ENCODE data around the gene MAU2.
"Not testable (repeated sequence)": the region's sequence is repeated elsewhere in the genome, so short reads cannot be mapped to it uniquely, and the experiment has no call there.

MAU2 gene

DNA sequence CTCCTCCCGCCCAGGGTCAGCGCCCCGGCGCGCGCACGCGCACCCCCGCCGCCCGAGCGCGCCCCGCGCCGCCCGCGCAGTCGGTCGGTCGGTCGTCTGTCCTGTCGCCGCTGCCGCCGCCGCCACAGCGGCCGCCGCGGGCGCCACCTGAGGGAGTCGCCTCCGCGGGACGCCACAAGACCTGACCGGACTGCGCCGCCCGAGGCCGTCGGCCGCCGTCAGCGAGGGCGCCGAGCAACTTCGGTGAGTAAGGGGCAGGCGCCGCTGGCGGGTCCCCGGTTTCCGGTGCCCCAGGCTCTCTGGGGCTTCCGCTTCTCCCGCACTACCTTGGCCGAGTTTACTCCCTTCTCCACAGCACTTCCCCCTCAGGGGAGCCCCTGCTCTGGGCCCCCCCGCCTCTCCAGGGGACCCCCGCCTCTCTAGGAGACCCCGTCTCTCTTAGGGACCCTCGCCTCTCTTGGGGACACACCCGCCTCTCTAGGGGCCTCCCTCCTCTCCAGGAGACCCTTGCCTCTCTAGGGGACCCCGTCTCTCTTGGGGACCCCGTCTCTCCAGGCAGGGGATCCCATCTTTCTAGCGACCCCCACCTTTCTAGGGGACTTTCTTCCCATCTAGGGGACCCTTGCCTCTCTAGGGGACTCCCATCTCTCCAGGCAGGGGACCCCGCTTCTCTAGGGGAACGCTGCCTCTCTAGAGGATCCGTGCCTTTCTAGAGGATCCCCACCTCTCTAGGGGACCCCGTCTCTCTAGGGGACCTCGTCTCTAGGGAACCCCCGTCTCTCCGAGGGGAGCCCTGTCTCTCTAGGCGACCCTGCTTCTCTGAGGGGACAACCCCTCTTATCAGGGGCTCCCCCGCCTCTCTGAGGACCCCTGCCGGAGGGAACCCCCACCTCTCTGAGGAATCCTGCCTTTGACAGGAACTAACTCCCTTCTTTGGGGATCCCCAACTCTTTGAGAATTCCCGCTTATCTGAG is 65.6 kb downstream of the MAU2 start:
- peak in 2 of 3 donors; percentile 56 to 72 for DNase-seq

DNA sequence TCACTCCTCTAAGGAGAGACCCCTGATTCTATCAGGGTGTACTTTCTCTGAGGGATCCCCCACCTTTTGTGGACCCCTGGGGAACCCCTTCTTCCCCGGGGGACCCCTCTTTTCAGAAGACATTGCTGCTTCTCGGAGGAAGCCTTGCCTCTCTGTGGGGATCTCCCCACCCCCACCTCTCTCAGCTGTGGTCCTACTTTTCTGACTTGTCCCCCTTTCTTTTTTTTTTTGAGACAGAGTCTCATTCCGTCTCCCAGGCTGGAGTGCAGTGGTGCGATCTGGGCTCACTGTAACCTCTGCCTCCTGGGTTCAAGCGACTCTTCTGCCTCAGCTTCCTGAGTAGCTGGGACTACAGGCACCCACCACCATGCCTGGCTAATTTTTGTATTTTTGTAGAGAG is 66.5 kb downstream of the MAU2 start:
- DNase-seq = no peak

DNA sequence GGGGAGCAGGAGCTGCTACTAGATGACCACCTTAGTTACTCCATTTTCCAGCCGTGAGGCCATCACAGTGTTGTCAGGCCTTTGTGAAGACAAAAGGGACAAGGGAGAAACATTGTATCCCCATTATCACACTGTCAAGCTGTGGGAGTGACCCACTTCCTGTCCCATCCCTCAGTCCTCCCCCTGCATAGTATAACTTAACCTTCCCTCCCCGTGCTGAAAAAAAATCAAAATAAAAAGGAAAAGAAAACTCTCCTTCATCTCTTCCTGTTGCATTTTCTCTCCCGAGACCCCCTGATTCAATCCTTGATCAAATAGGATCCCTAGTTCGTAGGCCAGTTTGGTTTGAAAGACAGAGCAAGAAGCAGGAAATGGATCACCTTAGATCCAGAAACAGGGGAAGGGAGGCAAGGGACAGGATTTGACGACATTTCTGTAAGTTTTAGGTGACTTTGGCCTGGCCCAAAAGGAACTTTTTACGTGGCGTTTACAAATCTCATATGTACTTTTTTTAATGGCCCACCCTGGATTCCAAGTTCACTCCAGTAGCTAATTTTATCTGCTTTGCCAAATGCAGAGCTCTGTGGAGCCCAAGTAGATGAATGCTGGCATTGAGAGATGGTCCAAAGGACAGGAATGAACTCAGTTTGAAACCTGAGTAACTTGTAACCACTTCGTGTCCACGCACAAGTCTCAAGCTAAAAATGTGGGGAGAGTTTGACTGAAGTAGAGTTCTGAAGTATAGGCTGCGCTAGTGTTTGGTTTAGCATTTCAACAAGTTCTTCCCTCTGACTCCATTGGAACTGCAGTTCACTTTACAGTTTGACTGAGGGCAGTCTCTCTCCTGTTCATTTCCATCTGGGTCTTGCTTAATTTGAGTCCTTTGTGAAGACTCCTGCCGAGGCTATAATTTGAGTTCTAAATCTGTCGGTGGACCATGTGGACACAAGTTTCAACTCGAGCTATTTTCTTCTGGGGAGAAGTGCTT is 68.2 kb downstream of the MAU2 start:
- no peak for DNase-seq

DNA sequence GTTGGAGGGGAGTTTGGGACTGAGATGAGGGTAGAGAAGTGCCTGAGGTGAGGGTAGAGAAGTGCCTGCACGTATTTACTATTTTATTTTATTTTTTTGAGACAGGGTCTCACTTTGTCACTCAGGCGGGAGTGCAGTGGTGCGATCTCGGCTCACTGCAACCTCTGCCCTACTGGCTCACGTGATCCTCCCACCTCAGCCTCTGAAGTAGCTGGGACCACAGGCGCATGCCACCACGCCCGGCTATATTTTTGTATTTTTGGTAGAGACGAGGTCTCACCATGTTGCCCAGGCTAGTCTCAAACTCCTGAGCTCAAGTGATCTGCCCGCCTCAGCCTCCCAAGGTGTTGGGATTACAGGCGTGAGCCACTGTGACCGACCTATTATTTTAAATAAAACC is 69.1 kb downstream of the MAU2 start:
- DNase-seq = not testable (repeated sequence)

DNA sequence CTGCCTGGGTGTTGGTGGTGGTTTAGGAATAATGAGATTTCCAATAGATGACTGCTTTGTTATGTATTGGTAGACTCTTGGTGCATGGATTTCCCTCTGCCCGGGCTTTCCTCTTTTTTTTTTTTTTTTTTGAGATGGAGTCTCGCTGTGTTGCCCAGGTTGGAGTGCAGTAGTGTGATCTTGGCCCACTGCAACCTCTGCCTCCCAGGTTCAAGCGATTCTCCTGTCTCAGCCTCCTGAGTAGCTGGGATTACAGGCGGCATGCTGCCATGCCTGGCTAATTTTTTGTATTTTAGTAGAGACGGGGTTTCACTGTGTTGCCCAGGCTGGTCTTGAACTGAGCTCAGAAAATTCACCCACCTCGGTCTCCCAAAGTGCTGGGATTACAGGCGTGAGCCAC is 73.7 kb downstream of the MAU2 start:
- not testable (repeated sequence) for DNase-seq

DNA sequence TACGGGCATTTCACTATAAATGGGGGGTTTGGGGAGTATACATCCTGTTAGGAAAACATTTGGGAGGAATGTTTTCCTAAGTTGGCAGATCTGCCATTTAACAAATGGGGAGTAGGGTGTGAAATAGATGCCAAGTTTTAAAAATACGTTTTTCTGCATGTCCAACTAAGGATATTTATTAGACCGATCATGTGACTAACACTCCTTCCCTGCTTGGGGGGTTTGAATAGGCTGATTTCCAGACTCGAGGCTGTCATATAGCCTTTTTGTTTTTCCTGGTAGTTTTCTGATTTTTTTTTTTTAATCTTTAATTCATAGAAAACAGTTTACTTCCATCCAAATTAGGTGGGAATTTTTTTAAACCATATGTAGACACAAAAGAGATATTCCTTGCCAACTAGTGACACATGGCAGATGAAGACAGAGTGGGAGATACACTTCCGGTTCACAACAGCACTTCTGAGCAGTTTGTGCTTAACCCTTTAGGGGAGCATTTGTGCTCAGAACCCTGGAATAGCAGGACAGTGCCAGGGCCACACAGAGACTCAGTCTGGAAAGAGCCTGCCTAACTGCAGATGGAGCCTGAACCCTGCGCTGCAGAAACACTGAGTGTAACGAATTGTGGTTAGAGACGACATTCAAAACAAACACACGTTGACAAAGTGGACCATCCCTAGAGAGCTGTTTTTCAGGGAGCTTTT is 79.3 kb downstream of the MAU2 start:
- DNase-seq = no peak

DNA sequence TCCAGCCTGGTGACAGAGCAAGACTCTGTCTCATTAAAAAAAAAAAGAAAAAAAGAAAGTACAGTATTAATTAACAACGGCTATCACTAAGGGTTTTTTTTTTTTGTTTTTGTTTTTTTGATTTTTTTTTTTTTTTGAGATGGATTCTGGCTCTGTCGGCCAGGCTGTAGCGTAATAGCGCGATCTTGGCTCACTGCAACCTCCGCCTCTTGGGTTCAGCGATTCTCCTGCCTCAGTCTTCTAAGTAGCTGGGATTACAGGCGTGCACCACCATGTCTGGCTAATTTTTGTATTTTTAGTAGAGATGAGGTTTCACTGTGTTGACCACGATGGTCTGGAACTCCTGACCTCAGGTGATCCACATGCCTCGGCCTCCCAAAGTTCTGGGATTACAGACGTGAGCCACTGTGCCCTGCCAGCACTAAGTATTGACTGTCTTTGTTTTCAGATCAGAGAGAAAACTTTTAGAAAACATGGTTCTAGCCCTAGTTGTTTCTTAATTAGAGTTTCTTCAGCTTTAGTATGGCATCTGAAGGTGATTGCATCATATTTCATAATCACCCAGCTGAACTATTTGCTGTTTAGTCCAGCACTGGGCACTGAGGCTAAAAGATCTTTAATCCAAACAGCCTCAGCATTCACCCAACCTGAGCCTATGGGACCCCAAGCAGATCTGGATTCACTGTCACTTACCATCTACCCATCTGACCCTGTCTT is 82.2 kb downstream of the MAU2 start:
- DNase-seq = peak in 2 of 3 donors; percentile 31 to 41

DNA sequence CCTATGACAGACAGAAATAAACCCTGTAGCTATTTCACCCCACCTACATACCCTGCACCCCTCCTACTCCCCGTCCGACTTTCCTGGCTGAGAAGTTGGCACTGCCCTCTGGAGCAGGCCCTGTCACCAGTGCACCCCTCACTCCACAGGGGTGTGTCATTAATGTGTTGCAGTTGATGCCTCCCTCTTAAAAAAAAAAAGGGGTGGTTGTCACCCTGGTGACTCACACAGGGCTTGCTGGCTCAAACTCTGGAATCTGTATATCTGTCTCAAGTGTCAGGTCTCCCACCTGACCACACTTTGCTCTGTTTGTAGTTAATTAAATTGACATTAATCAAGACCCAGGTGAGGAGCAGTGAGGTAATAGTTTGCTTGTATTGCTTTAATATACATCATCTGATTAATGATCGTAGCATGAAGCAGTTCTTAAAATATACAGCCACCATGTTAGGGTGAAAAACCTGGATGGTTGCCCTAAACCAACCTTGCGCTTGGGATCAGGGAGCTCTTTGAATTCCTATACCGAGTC is 82.8 kb downstream of the MAU2 start:
- peak; percentile 78 to 85 (median 81) for DNase-seq

DNA sequence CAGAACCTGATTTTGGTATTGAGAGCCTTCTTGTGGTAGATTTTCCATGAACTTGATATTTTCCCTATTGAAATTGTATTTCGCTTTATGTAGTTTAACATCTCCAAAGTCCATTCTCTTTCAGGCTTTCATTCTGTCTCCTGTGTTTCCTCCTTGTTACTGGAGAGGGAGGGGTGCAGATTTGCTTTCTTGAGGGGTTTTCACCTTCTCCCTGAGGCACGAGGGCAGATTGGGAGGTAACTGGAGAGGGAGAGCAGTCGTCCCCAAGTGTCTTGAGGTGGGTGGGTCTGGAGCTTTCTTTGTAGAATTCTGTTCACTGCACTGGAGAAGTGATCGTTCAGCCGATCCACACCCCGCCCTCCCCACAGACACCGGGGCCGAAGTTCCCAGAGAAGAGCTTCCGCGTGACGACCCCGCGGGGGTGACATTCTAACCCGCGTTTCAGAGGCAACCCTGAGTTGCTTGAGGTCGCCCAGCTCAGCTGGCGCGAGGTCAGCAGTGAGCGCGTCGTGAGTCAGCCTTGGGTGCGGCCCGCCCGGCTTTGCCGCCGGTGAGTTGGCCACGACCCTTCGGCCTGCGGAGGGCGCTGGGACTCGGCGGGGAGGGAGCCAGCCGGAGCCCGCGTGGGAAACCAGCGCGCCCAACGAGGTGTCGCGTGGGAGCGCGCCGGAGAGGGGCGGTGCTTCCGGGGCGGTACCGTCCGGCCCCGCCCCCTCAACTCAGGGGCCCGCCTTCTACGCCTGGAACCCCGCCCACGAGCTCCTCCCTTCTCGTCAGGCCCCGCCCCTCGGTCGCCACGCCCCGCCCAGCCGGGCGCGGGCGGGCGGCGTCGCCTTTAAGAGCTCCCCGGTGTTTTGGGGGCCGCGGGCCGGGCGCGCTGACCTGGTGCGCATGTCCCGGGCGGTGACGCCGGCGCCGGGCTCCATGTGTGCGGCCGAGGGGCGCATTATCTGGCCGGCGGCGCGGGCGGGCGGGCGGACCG is 84.5 kb downstream of the MAU2 start, which contains the start of gene GATAD2A:
Gene GATAD2A, plus strand, starts transcription at position 797 of the 982 bp plus-strand sequence. CDS start 59,671 bp downstream, outside the sequence.
- DNase-seq = peak; percentile 97 to 100 (median 99)

DNA sequence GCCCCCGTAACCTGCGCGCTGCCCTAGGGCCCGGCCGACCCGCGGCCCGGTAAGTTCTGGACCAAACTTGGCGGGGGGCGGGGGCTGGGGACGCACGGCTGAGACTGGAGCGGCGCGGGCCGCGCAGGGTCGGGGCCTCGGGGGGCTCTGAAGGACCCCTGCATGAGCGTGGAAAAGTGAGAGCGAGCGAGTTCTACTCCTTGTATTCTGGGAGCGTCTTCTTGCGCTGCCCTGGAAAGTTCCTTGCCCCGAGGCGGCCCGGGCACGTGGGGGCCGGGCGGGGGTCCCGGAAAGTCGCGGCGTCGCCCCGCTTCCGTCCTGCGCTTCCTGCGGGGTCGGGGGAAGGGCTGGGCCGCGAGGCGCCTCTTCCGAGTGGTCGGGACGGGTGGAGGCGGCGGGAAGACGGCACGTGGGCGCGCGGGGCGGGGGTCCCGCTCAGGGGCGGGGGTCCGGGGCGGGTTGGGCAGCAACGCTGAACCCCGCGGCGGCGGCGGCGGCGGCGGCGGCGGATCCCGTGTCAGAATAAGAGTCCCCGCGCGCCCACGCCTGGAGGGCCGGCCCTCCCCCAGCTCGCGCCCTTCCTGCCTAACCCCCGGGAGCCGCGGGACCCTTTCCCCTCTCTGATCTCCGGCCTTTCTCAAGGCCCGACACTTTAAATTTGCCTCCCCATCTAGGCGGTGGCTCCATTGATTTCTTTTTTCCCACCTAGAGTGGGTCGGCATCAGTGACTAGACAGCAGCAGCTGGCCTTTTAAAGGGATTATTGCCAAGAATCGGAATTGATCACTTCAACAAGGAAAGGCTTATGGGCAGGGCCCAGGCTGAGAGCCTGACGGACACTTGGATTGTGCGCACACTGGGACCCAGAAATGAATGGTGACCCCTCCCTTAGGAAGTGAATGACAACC is 85.6 kb downstream of the MAU2 start:
- peak; percentile 52 to 86 (median 64) for DNase-seq

DNA sequence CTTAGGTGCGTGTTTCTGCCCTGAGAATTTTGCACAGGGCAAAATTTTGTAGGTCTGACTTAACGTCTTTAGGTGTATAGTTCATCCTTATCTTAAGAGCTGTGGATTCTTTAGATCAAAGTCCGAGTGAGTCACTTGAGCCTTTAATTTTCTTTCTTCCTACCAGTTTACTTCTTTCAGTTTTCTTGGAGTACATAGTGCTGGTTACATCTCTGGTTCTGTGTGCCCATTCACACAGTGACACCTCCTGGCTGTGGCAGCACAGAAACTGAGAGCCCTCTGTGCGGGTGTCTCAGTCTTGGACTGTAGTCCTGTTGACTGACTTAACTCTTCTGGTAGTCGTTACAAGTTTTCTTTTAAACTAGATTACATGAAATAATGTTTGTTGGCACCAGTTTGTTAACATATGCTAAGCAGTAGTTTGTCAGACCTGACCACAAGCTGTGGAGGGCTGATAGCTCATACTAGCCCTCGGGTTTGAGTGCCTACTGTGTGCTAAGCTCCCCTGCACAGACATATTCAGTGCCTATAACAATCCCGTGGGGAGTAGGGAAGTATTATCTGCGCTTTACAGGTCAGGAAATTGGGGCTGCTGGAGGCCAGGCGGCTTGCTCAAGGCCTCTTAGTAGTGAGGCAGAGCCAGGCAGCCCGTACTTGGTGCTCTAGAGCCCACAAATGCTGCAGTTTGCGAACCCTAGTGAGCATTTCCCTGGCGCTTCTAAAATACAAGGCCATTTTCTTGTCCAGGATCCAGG is 86.4 kb downstream of the MAU2 start:
- DNase-seq = peak; percentile 64 to 72 (median 70)

DNA sequence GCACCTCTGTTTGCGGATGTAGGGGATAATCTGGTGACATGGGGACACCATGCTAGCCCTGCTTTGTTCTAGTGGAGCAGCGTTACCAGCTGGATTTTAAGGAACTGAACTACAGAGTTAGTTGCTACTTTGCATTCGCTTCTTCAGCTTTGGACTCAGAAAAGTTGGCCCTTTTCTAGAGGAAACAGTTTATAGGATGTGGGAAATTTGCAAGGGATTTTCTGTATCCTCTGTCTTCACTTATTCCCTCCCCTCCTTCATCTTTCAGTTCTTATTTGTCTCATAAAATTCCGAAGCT is 87.0 kb downstream of the MAU2 start:
- peak in 2 of 3 donors; percentile 33 to 54 for DNase-seq

Data from suppressor macrophage treated with lipopolysaccharide for 1 hour (primary cell).